ENCODE data around the gene IFT122. TPM values are rescaled to one million over a fixed set of nuclear protein-coding genes. Genes with fewer than 3 reads are reported as not detected.

The IFT122 gene
- total RNA-seq, 5 donors from 2014 or later (not counting 1 experiment from before 2014, with no cell fraction given), result 15.0 to 23.9 (median 18.1) TPM

GRCh38 chr3:129448186-129448895 lies 8.3 kb downstream of the IFT122 start:
- Mint-ChIP-seq H3K36me3 (peaks cover 15% of the 10 kb centered on the region), H3K27ac (no peak overlapping the region), H3K4me3 (no peak overlapping the region), H3K27me3 (no peaks in the 10 kb centered on the region), H3K9me3 (no peaks in the 10 kb centered on the region), H3K4me1 (peaks cover 11 to 16% (median 14%) of the 10 kb centered on the region in 3 donors)
- CTCF ChIA-PET, result no interaction called here
- ATAC-seq (replicated peaks in 1 of 4), result no peak
- POLR2A ChIA-PET, result no interaction called here
- WGBS (ENCODE audit: insufficient coverage), result 97% methylated on average over 7 of the region's 18 CpGs
- DNase-seq, result no peak
- H3K4me3 ChIP-seq (ENCODE audit: control insufficient read depth in 1 of 2, extremely low read depth in 1 of 2, low read length in 1 of 2), result no peak overlapping the region
- no peaks in the 10 kb centered on the region for H3K27me3 ChIP-seq (replicated peaks in 1 of 2; ENCODE audit: control insufficient read depth in 2 of 2, extremely low read depth in 1 of 2, insufficient read depth in 2 of 2, low read length in 1 of 2)
- H3K36me3 ChIP-seq (ENCODE audit: control insufficient read depth in 2 of 2, extremely low read depth in 1 of 2, insufficient read depth in 1 of 2, low read length in 1 of 2), result peaks cover 0 to 2% of the 10 kb centered on the region in 2 donors
- no peaks in the 10 kb centered on the region for H3K9me3 ChIP-seq
- H3K4me1 ChIP-seq (ENCODE audit: control insufficient read depth in 1 of 2, extremely low read depth in 1 of 2, insufficient read depth in 2 of 2, low read length in 2 of 2), result peaks cover 0 to 5% of the 10 kb centered on the region in 2 experiments
- no peak overlapping the region for H3K27ac ChIP-seq (ENCODE audit: low read length)

GRCh38 chr3:129449279-129450115 lies 9.5 kb downstream of the IFT122 start:
- ChIA-PET CTCF (interaction anchor here in 1 of 2 donors (0.6 kb wide), 1 partner anchor 1167 kb away, joined by 3 read pairs; no protein-coding TSS in a partner anchor), POLR2A (no interaction called here)
- H3K9me3 Mint-ChIP-seq, result no peaks in the 10 kb centered on the region
- DNase-seq (no peak), ATAC-seq (replicated peaks in 1 of 4) (no peak)
- Histone ChIP-seq H3K4me3 (ENCODE audit: control insufficient read depth in 1 of 2, extremely low read depth in 1 of 2, low read length in 1 of 2) (no peak overlapping the region), H3K4me1 (ENCODE audit: control insufficient read depth in 1 of 2, extremely low read depth in 1 of 2, insufficient read depth in 2 of 2, low read length in 2 of 2) (peaks cover 0 to 5% of the 10 kb centered on the region in 2 experiments), H3K27me3 (replicated peaks in 1 of 2; ENCODE audit: control insufficient read depth in 2 of 2, extremely low read depth in 1 of 2, insufficient read depth in 2 of 2, low read length in 1 of 2) (no peaks in the 10 kb centered on the region), H3K27ac (ENCODE audit: low read length) (no peak overlapping the region), H3K9me3 (no peaks in the 10 kb centered on the region), H3K36me3 (ENCODE audit: control insufficient read depth in 2 of 2, extremely low read depth in 1 of 2, insufficient read depth in 1 of 2, low read length in 1 of 2) (peaks cover 0 to 4% of the 10 kb centered on the region in 2 donors)
- no peaks in the 10 kb centered on the region for H3K27me3 Mint-ChIP-seq
- peaks cover 6 to 8% (median 6%) of the 10 kb centered on the region in 3 donors for H3K4me1 Mint-ChIP-seq
- H3K27ac Mint-ChIP-seq, result no peak overlapping the region
- peaks cover 17% of the 10 kb centered on the region for H3K36me3 Mint-ChIP-seq
- no CpG with 5 or more reads among the region's 5 CpGs for WGBS (ENCODE audit: insufficient coverage)
- H3K4me3 Mint-ChIP-seq, result no peak overlapping the region

DNA sequence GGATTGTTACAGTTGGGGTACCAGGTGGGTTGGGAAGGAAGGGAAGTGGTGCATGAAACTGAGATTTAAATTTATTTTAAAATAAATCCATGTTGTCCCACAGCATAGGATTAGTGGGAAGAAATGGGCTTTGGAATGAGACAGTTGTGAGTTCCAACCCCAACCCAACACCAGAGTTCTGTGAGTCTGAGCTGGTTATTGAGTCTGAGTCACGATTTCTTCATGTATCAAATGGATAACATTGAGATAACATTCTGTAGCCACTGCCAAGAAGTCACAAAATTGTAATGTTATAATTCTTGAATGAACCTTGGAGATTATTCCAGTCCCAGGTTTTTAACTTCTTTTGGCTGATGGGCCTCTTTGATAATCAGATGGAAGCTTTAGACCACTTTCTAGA lies 13.7 kb downstream of the IFT122 start:
- DNase-seq (no peak), ATAC-seq (replicated peaks in 1 of 4) (no peak)
- Histone ChIP-seq H3K4me1 (ENCODE audit: control insufficient read depth in 1 of 2, extremely low read depth in 1 of 2, insufficient read depth in 2 of 2, low read length in 2 of 2) (peaks cover 0 to 5% of the 10 kb centered on the region in 2 experiments), H3K4me3 (ENCODE audit: control insufficient read depth in 1 of 2, extremely low read depth in 1 of 2, low read length in 1 of 2) (no peak overlapping the region), H3K36me3 (ENCODE audit: control insufficient read depth in 2 of 2, extremely low read depth in 1 of 2, insufficient read depth in 1 of 2, low read length in 1 of 2) (peaks cover 0 to 10% of the 10 kb centered on the region in 2 donors), H3K27ac (ENCODE audit: low read length) (no peak overlapping the region), H3K27me3 (replicated peaks in 1 of 2; ENCODE audit: control insufficient read depth in 2 of 2, extremely low read depth in 1 of 2, insufficient read depth in 2 of 2, low read length in 1 of 2) (no peaks in the 10 kb centered on the region), H3K9me3 (no peaks in the 10 kb centered on the region)
- peaks cover 6 to 8% (median 6%) of the 10 kb centered on the region in 3 donors for H3K4me1 Mint-ChIP-seq
- WGBS (ENCODE audit: insufficient coverage), result no CpG with 5 or more reads among the region's 1 CpG
- no peaks in the 10 kb centered on the region for H3K9me3 Mint-ChIP-seq
- H3K27me3 Mint-ChIP-seq, result no peaks in the 10 kb centered on the region
- no peak overlapping the region for H3K4me3 Mint-ChIP-seq
- ChIA-PET CTCF (no interaction called here), POLR2A (no interaction called here)
- no peak overlapping the region for H3K27ac Mint-ChIP-seq
- H3K36me3 Mint-ChIP-seq, result peaks cover 29% of the 10 kb centered on the region

GRCh38 chr3:129460155-129460554 lies 20.1 kb downstream of the IFT122 start:
- no peak for ATAC-seq (replicated peaks in 1 of 4)
- Histone ChIP-seq H3K4me1 (ENCODE audit: control insufficient read depth in 1 of 2, extremely low read depth in 1 of 2, insufficient read depth in 2 of 2, low read length in 2 of 2) (no peaks in the 10 kb centered on the region), H3K4me3 (ENCODE audit: control insufficient read depth in 1 of 2, extremely low read depth in 1 of 2, low read length in 1 of 2) (no peak overlapping the region), H3K9me3 (no peaks in the 10 kb centered on the region), H3K36me3 (ENCODE audit: control insufficient read depth in 2 of 2, extremely low read depth in 1 of 2, insufficient read depth in 1 of 2, low read length in 1 of 2) (peaks cover 2% of the 10 kb centered on the region in 2 donors), H3K27me3 (replicated peaks in 1 of 2; ENCODE audit: control insufficient read depth in 2 of 2, extremely low read depth in 1 of 2, insufficient read depth in 2 of 2, low read length in 1 of 2) (no peaks in the 10 kb centered on the region), H3K27ac (ENCODE audit: low read length) (no peak overlapping the region)
- peaks cover 45% of the 10 kb centered on the region for H3K36me3 Mint-ChIP-seq
- DNase-seq, result no peak
- no peak overlapping the region for H3K4me3 Mint-ChIP-seq
- peaks cover 0 to 4% (median 2%) of the 10 kb centered on the region in 3 donors for H3K4me1 Mint-ChIP-seq
- WGBS (ENCODE audit: insufficient coverage), result no CpG with 5 or more reads among the region's 3 CpGs
- H3K9me3 Mint-ChIP-seq, result no peaks in the 10 kb centered on the region
- ChIA-PET CTCF (no interaction called here), POLR2A (no interaction called here)
- H3K27me3 Mint-ChIP-seq, result no peaks in the 10 kb centered on the region
- peak overlapping the region; percentile 26 to 58 for H3K27ac Mint-ChIP-seq

DNA sequence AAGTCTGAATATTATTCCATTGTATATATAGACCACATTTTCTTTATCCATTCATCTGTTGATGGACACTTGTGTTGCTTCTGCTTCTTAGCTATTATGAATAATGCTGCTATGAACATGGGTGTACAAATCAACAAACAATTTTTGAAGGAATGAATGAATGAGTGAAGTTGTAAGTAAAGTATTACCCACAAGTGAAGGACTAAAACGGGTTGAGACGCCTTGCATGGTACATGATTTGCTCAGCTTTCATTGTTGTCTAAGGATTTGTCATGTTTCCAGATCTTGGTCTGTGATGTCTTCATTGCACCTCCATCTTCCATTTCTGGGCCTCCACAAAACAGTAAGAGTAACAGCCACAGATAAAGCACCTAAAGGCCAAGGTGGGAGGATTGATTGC lies 20.5 kb downstream of the IFT122 start:
- POLR2A ChIA-PET, result no interaction called here
- Mint-ChIP-seq H3K36me3 (peaks cover 45% of the 10 kb centered on the region), H3K9me3 (no peaks in the 10 kb centered on the region), H3K4me1 (peaks cover 0 to 4% (median 2%) of the 10 kb centered on the region in 3 donors), H3K27me3 (no peaks in the 10 kb centered on the region), H3K27ac (no peak overlapping the region), H3K4me3 (no peak overlapping the region)
- H3K36me3 ChIP-seq (ENCODE audit: control insufficient read depth in 2 of 2, extremely low read depth in 1 of 2, insufficient read depth in 1 of 2, low read length in 1 of 2), result peaks cover 2% of the 10 kb centered on the region in 2 donors
- no peaks in the 10 kb centered on the region for H3K4me1 ChIP-seq (ENCODE audit: control insufficient read depth in 1 of 2, extremely low read depth in 1 of 2, insufficient read depth in 2 of 2, low read length in 2 of 2)
- no peaks in the 10 kb centered on the region for H3K27me3 ChIP-seq (replicated peaks in 1 of 2; ENCODE audit: control insufficient read depth in 2 of 2, extremely low read depth in 1 of 2, insufficient read depth in 2 of 2, low read length in 1 of 2)
- no peaks in the 10 kb centered on the region for H3K9me3 ChIP-seq
- no CpG with 5 or more reads among the region's 2 CpGs for WGBS (ENCODE audit: insufficient coverage)
- ATAC-seq (replicated peaks in 1 of 4) (no peak), DNase-seq (no peak)
- no peak overlapping the region for H3K4me3 ChIP-seq (ENCODE audit: control insufficient read depth in 1 of 2, extremely low read depth in 1 of 2, low read length in 1 of 2)
- CTCF ChIA-PET, result interaction anchor here in 1 of 2 donors (0.6 kb wide), 1 partner anchor 1395 kb away, joined by 6 read pairs; no protein-coding TSS in a partner anchor
- no peak overlapping the region for H3K27ac ChIP-seq (ENCODE audit: low read length)

DNA sequence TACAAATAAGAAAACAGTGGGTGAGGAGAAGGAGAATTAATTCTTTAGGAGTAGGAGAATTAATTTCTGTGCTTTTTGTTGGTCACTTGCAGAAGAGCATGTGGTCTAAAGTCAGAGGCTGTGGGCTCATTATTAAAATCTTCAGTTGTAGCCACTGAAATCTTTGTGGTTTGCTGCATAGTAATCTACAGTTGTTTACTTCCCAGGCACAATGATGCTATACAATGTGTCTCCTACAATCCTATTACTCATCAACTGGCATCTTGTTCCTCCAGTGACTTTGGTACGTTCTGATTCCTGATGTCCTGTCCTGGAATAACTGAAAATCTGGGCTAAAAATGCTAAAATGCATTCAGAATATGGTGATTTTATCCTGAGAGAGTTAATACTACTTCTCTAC lies 21.0 kb downstream of the IFT122 start:
- no peak for ATAC-seq (replicated peaks in 1 of 4)
- POLR2A ChIA-PET, result no interaction called here
- H3K4me1 Mint-ChIP-seq, result peaks cover 0 to 4% (median 2%) of the 10 kb centered on the region in 3 donors

More for the DNA sequence above, 21.0 kb downstream of the IFT122 start:
- H3K4me3 ChIP-seq (ENCODE audit: control insufficient read depth in 1 of 2, extremely low read depth in 1 of 2, low read length in 1 of 2), result no peak overlapping the region
- no peaks in the 10 kb centered on the region for H3K27me3 Mint-ChIP-seq
- WGBS (ENCODE audit: insufficient coverage), result no CpG with 5 or more reads among the region's 1 CpG
- DNase-seq, result no peak
- no peak overlapping the region for H3K27ac Mint-ChIP-seq
- H3K9me3 Mint-ChIP-seq, result no peaks in the 10 kb centered on the region
- peaks cover under 1 to 2% of the 10 kb centered on the region in 2 donors for H3K36me3 ChIP-seq (ENCODE audit: control insufficient read depth in 2 of 2, extremely low read depth in 1 of 2, insufficient read depth in 1 of 2, low read length in 1 of 2)
- CTCF ChIA-PET, result interaction anchor here in 1 of 2 donors (0.6 kb wide), 1 partner anchor 1396 kb away, joined by 6 read pairs; no protein-coding TSS in a partner anchor
- peaks cover 41% of the 10 kb centered on the region for H3K36me3 Mint-ChIP-seq
- H3K4me1 ChIP-seq (ENCODE audit: control insufficient read depth in 1 of 2, extremely low read depth in 1 of 2, insufficient read depth in 2 of 2, low read length in 2 of 2), result no peaks in the 10 kb centered on the region
- no peaks in the 10 kb centered on the region for H3K27me3 ChIP-seq (replicated peaks in 1 of 2; ENCODE audit: control insufficient read depth in 2 of 2, extremely low read depth in 1 of 2, insufficient read depth in 2 of 2, low read length in 1 of 2)
- no peaks in the 10 kb centered on the region for H3K9me3 ChIP-seq
- no peak overlapping the region for H3K27ac ChIP-seq (ENCODE audit: low read length)
- no peak overlapping the region for H3K4me3 Mint-ChIP-seq

Measured in T-cell (primary cell).